ENCODE measurements around the gene MCUB.
"Not testable (repeated sequence)": the region's sequence is repeated elsewhere in the genome, so short reads cannot be mapped to it uniquely, and the experiment has no call there.

The MCUB gene

DNA sequence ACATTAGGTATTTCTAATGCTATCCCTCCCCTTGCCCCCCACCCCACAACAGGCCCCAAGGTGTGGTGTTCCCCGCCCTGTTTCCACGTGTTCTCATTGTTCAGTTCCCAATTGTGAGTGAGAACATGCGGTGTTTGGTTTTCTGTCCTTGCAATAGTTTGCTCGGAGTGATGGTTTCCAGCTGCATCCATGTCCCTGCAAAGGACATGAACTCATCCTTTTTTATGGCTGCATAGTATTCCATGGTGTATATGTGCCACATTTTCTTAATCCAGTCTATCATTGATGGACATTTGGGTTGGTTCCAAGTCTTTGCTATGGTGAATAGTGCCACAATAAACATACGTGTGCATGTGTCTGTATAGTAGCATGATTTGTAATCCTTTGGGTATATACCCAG is 20.0 kb downstream of the MCUB start:
- DNase-seq = not testable (repeated sequence)

- DNase-seq = no peak
Measured at GRCh38 chr4:109588176-109588575, 28.1 kb downstream of the MCUB start.

GRCh38 chr4:109589119-109589518 is 29.1 kb downstream of the MCUB start:
- DNase-seq = no peak

GRCh38 chr4:109589605-109590004 is 29.6 kb downstream of the MCUB start:
- DNase-seq = no peak

DNA sequence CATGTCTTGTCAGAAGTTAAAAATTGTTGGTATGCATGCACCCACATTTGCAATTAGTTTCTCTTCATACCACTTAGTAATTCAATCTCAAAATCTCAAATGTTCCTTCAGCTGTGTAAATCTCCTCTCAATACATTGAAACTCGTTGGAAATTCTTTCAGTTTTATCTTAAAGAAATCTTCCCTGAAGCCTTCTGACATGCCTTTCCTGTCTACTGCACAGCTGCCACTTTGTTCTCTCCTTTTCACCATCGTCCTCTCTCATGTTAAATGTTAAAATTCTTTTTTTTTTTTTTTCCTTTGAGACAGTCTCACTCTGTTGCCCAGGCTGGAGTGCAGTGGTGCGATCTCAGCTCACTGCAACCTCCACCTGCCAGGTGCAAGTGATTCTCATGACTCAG is 30.9 kb downstream of the MCUB start:
- no peak for DNase-seq

GRCh38 chr4:109592367-109592766 is 32.3 kb downstream of the MCUB start:
- no peak for DNase-seq

- not testable (repeated sequence) for DNase-seq
Measured at GRCh38 chr4:109595123-109595522, 35.1 kb downstream of the MCUB start.

DNA sequence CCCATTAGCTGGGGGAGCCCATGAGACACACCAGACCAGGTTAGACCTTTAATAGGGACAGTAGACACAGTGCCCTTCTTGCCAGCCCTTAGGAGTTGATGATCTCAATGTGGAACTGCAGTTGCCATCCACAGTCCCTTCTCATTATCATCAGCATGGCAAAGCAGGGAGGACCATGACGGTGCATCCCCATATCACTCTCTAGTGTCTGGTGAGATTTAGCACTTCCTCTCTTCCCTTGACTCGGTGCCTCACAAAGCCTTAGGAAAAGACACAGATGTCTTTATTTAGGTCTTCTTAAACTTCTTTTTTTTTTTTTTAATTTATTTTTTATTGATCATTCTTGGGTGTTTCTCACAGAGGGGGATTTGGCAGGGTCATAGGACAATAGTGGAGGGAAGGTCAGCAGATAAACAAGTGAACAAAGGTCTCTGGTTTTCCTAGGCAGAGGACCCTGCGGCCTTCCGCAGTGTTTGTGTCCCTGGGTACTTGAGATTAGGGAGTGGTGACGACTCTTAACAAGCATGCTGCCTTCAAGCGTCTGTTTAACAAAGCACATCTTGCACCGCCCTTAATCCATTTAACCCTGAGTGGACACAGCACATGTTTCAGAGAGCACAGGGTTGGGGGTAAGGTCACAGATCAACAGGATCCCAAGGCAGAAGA is 36.5 kb downstream of the MCUB start:
- not testable (repeated sequence) for DNase-seq

GRCh38 chr4:109599046-109599652 is 39.1 kb downstream of the MCUB start:
- DNase-seq = no peak

GRCh38 chr4:109600431-109600830 is 40.4 kb downstream of the MCUB start:
- DNase-seq = no peak

DNA sequence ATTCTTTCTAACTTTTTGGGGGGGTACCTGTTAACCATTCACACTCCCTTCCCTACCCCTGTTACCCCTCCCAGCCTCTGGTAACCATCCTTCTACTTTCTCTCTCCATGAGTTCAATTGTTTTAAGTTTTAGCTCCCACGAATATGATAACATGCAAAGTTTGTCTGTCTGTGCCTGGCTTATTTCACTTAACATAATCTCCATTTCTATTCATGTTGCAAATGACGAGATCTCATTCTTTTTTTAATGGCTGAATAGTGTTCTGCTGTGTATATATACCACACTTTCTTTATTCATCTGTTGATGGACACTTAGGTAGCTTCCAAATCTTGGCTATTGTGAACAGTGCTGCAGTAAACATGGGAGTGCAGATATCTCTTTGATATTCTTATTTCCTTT is 41.3 kb downstream of the MCUB start:
- no peak for DNase-seq

GRCh38 chr4:109607976-109608375 is 47.9 kb downstream of the MCUB start:
- DNase-seq = no peak

GRCh38 chr4:109608879-109609278 is 48.8 kb downstream of the MCUB start:
- no peak for DNase-seq

GRCh38 chr4:109609431-109609830 is 49.4 kb downstream of the MCUB start:
- no peak for DNase-seq

- DNase-seq = no peak
Measured at GRCh38 chr4:109610489-109610888, 50.4 kb downstream of the MCUB start.

- no peak for DNase-seq
Measured at GRCh38 chr4:109611045-109611646, 51.1 kb downstream of the MCUB start.

- no peak for DNase-seq
Measured at GRCh38 chr4:109614015-109614414, 54.0 kb downstream of the MCUB start.

- no peak for DNase-seq
Measured at GRCh38 chr4:109614466-109614865, 54.4 kb downstream of the MCUB start.

- DNase-seq = no peak
Measured at GRCh38 chr4:109615742-109616141, 55.7 kb downstream of the MCUB start.

- DNase-seq = no peak
Measured at GRCh38 chr4:109616243-109616642, 56.2 kb downstream of the MCUB start.

DNA sequence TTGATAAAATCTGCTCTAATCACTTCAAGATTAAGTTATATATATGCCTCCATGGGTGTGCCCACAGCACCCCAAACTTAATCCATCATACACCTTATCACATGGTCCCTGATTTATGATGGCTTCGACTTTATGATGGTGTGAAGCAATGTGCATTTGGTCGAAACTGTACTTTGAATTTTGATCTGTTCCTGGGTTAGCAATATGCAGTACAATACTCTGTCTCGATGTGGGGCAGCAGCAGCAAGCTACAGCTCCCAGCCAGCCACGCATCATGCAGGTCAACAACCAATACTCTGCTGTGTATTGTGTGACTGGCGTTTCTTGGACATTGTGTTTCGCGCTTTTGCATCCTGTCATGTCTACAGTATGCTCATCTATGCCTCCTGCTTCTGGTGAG is 62.6 kb downstream of the MCUB start:
- DNase-seq = no peak

DNA sequence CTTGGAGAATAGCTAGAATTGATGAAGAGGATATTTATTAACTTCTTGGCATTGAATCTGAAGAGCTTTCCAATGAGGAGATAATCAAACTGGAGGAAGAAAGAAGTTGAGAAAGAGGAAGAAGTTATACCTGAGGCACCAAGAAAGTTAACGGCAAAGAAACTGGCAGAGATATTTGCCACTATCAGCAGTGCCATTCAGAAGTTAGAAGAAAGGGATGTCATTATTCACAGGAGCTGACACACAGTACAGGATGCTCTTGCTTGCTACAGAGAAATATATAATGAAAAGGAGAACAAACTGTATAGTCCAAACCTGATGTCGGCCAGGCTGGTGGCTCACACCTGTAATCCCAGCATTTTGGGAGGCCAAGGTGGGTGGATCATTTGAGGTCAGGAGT is 64.5 kb downstream of the MCUB start:
- no peak for DNase-seq

GRCh38 chr4:109627361-109627760 is 67.3 kb downstream of the MCUB start:
- DNase-seq = no peak

DNA sequence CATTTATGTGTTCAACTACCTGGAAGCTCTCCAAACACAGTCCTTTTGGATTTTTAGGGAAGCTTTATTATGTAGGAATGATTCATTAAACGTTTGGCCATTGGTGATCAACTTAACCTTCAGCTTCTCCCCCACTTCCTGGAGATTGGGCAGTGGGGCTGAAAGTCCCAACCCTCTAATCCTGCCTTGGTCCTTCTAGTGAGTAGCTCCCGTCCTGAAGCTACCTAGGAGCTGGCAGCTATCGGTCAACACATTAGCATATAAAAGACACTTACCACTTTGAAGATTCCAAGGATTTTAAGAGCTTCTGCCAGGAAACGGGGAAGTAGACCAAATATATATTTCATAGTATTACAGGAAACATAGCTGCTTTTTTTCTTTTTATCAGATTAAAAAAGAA is 69.7 kb downstream of the MCUB start:
- no peak for DNase-seq
